GM23338 (cell line): ENCODE data around the gene KAT8. TPM values are rescaled to one million over a fixed set of nuclear protein-coding genes. Genes with fewer than 3 reads are reported as not detected.

Source experiments
- ATAC-seq: fragments of 200-7000 bp; cut with Tn5 transposase; 3 replicates; pipeline ENCODE4 v1.9.1; 2020
- DNase-seq: peaks from one replicate; pipeline ENCODE4 v3.0.0-alpha.2; 2015; ENCODE audit warnings: low spot score
- H2AFZ ChIP-seq: fragments of 200-600 bp; sonication (generic); 2 replicates; pipeline ENCODE4 v1.8.0; 2016; ENCODE audit warnings: antibody characterized with exemption, mild to moderate bottlenecking, moderate library complexity
- H3F3A ChIP-seq: fragments of 200-600 bp; sonication (generic); replicated peaks from 2 replicates; pipeline ENCODE4 v1.8.0; 2017; ENCODE audit warnings: antibody characterized with exemption, mixed run types, low read depth
- H3K27ac ChIP-seq: fragments of 200-600 bp; sonication (generic); 2 replicates; pipeline ENCODE4 v1.6.1; 2016; ENCODE audit warnings: low read depth
- H3K27me3 ChIP-seq: fragments of 200-600 bp; sonication (generic); 2 replicates; pipeline ENCODE4 v1.8.0; 2016; ENCODE audit warnings: mild to moderate bottlenecking, mixed run types, moderate library complexity; ENCODE audit not compliant: insufficient read depth
- H3K36me3 ChIP-seq: fragments of 200-600 bp; sonication (generic); 2 replicates; pipeline ENCODE4 v1.8.0; 2016; ENCODE audit warnings: mild to moderate bottlenecking; ENCODE audit not compliant: insufficient read depth
- H3K4me1 ChIP-seq: fragments of 200-600 bp; sonication (generic); 2 replicates; pipeline ENCODE4 v1.8.0; 2016; ENCODE audit warnings: mild to moderate bottlenecking, moderate library complexity; ENCODE audit not compliant: insufficient read depth
- H3K4me2 ChIP-seq: fragments of 200-600 bp; sonication (generic); 2 replicates; pipeline ENCODE4 v1.7.1; 2017; ENCODE audit warnings: mixed run types
- H3K4me3 ChIP-seq: fragments of 200-600 bp; sonication (generic); 2 replicates; pipeline ENCODE4 v1.6.1; 2016; ENCODE audit warnings: mixed run types
- H3K79me2 ChIP-seq: fragments of 200-600 bp; sonication (generic); replicated peaks from 2 replicates; pipeline ENCODE4 v1.8.0; 2017; ENCODE audit warnings: mild to moderate bottlenecking; ENCODE audit not compliant: insufficient read depth
- H3K9me2 ChIP-seq: fragments of 200-600 bp; sonication (generic); 2 replicates; pipeline ENCODE4 v1.8.0; 2017; ENCODE audit not compliant: insufficient read depth
- H4K20me1 ChIP-seq: fragments of 200-600 bp; sonication (generic); replicated peaks from 2 replicates; pipeline ENCODE4 v1.8.0; 2017; ENCODE audit warnings: mild to moderate bottlenecking; ENCODE audit not compliant: insufficient read depth
- H3K27ac Mint-ChIP-seq: 2 replicates; pipeline ENCODE4 v1.8.0; 2020; ENCODE audit warnings: inconsistent platforms, mild to moderate bottlenecking, moderate library complexity, mixed read lengths
- H3K27me3 Mint-ChIP-seq: 3 replicates; pipeline ENCODE4 v1.8.0; 2022; ENCODE audit warnings: low read depth, mild to moderate bottlenecking, moderate library complexity, mixed read lengths, inconsistent platforms; ENCODE audit not compliant: insufficient read depth, poor library complexity
- H3K36me3 Mint-ChIP-seq: 3 replicates; pipeline ENCODE4 v1.8.0; 2021; ENCODE audit warnings: low read depth, mild to moderate bottlenecking, inconsistent platforms, moderate library complexity, mixed read lengths
- H3K4me1 Mint-ChIP-seq: 3 replicates; pipeline ENCODE4 v1.8.0; 2020; ENCODE audit warnings: mild to moderate bottlenecking, inconsistent platforms, mixed read lengths
- H3K4me3 Mint-ChIP-seq: 3 replicates; pipeline ENCODE4 v1.8.0; 2021; ENCODE audit warnings: moderate library complexity, mild to moderate bottlenecking, inconsistent platforms, mixed read lengths
- H3K9me3 Mint-ChIP-seq: 3 replicates; pipeline ENCODE4 v1.8.0; 2020; ENCODE audit warnings: moderate library complexity, mild to moderate bottlenecking, inconsistent platforms, mixed read lengths
- CREB1 ChIP-seq: fragments of 250-450 bp; sonication (Bioruptor Pico); IDR thresholded peaks from 2 replicates; pipeline ENCODE4 v1.5.0; 2020; ENCODE audit warnings: low read depth, mild to moderate bottlenecking, moderate library complexity
- NANOG ChIP-seq: IDR thresholded peaks from 2 replicates; pipeline ENCODE4 v1.6.1; 2016; ENCODE audit warnings: antibody characterized with exemption, borderline replicate concordance
- POLR2AphosphoS5 ChIP-seq: IDR thresholded peaks from 2 replicates; pipeline ENCODE4 v1.6.1; 2016; ENCODE audit warnings: antibody characterized with exemption, low read depth
- STAT1 ChIP-seq: IDR thresholded peaks from one replicate; pipeline ENCODE4 v1.6.1; 2016; ENCODE audit warnings: antibody characterized with exemption; ENCODE audit not compliant: unreplicated experiment
- ZNF114 ChIP-seq: fragments of 250-450 bp; sonication (Bioruptor Pico); IDR thresholded peaks from 2 replicates; pipeline ENCODE4 v1.5.0; 2020; ENCODE audit warnings: mild to moderate bottlenecking, moderate library complexity
- polyA plus RNA-seq: library from polyadenylated mRNA; unstranded; fragments of >200 nt; fragmentation: Nextera tagmentation; extraction: Ambion mirVana; gene quantifications from 2 replicates; pipeline ENCODE4 v1.2.1, GENCODE V29; 2016
- total RNA-seq: library from RNA; depleted of rRNA; stranded (reverse); fragments of >200 nt; shearing (Covaris generic); gene quantifications from 2 replicates; pipeline ENCODE4 v1.2.3, GENCODE V29; 2014
- TF ChIP-seq, protein P1 (sequence below): IDR thresholded peaks from 2 replicates; pipeline ENCODE4 v1.6.1; 2016; ENCODE audit warnings: antibody characterized with exemption
- TF ChIP-seq, protein P2 (sequence below): IDR thresholded peaks from one replicate; pipeline ENCODE4 v1.6.1; 2018; ENCODE audit warnings: antibody characterized with exemption; ENCODE audit not compliant: unreplicated experiment

Gene KAT8
- total and polyA plus RNA-seq, 2 experiments from 2014 or later: 47.6 to 85.4 TPM

DNA sequence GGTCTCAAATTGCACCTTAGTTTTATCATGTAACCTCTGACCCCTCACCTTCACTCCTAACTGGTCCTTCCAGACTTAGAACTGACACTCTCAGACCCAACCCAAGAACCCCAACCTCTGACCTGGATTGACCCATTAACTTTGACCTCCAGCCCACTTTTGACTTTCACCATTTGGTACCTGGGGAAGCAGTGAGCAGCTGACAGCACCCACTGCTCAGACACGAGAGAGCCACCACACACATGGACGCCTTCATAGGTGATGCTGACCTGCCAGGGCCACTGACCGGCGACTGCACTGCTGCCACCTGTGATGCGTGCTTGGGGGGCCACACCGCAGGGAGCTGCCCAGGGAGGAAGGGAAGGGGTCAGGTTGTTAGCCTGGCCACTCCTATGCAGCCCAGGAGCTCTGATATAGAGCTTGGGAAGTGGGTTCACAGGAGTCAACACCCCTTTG, 15.6 kb downstream of the KAT8 start (continued):
- TF ChIP-seq POLR2AphosphoS5 (no peak), STAT1 (no peak), ZNF114 (CRISPR knock-in tag) (no peak), NANOG (no peak), CREB1 (CRISPR knock-in tag) (no peak)
- TF ChIP-seq, protein P1, sequence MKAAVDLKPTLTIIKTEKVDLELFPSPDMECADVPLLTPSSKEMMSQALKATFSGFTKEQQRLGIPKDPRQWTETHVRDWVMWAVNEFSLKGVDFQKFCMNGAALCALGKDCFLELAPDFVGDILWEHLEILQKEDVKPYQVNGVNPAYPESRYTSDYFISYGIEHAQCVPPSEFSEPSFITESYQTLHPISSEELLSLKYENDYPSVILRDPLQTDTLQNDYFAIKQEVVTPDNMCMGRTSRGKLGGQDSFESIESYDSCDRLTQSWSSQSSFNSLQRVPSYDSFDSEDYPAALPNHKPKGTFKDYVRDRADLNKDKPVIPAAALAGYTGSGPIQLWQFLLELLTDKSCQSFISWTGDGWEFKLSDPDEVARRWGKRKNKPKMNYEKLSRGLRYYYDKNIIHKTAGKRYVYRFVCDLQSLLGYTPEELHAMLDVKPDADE: no peak

DNA sequence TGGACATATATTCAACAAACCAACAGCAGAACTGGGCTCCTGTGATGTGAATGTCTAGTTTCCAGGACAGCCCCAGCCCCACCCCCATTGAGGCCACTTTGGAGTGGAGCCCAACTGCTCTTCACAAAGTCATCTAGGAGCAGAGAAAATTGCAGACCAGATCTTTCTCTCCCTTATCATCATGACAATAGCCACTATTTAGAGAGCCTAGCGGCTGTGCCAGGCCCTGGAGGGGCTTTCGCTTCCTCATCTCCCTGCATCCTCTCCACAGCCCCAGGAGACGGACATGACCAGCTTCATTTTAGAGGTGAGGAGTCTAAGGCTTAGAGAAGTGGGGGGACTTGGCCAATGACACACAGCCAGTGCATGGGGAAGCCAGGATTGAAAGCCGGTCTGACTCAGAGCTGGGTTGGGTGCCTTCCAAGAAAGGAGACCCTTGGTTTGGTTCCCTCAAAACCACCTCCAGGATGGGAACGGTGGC, 16.7 kb downstream of the KAT8 start:
- TF ChIP-seq, protein P2, sequence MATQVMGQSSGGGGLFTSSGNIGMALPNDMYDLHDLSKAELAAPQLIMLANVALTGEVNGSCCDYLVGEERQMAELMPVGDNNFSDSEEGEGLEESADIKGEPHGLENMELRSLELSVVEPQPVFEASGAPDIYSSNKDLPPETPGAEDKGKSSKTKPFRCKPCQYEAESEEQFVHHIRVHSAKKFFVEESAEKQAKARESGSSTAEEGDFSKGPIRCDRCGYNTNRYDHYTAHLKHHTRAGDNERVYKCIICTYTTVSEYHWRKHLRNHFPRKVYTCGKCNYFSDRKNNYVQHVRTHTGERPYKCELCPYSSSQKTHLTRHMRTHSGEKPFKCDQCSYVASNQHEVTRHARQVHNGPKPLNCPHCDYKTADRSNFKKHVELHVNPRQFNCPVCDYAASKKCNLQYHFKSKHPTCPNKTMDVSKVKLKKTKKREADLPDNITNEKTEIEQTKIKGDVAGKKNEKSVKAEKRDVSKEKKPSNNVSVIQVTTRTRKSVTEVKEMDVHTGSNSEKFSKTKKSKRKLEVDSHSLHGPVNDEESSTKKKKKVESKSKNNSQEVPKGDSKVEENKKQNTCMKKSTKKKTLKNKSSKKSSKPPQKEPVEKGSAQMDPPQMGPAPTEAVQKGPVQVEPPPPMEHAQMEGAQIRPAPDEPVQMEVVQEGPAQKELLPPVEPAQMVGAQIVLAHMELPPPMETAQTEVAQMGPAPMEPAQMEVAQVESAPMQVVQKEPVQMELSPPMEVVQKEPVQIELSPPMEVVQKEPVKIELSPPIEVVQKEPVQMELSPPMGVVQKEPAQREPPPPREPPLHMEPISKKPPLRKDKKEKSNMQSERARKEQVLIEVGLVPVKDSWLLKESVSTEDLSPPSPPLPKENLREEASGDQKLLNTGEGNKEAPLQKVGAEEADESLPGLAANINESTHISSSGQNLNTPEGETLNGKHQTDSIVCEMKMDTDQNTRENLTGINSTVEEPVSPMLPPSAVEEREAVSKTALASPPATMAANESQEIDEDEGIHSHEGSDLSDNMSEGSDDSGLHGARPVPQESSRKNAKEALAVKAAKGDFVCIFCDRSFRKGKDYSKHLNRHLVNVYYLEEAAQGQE: no peak
- peak; percentile 5; the same call in 1 of the 2 replicates for TF ChIP-seq POLR2AphosphoS5
- Histone ChIP-seq H3K4me3 (peak overlapping the region; percentile 94), H3K4me2 (peak overlapping the region; percentile 79), H3K4me1 (peaks cover 37% of the 10 kb centered on the region), H4K20me1 (no peaks in the 10 kb centered on the region; the same call in 1 of the 2 replicates), H2AFZ (no peak overlapping the region), H3F3A (peaks cover 3% of the 10 kb centered on the region; the same call in 1 of the 2 replicates), H3K27ac (peak overlapping the region; percentile 97), H3K27me3 (no peaks in the 10 kb centered on the region), H3K79me2 (peaks cover 8% of the 10 kb centered on the region; the same call in 1 of the 2 replicates), H3K9me2 (no peaks in the 10 kb centered on the region), H3K36me3 (peaks cover 9% of the 10 kb centered on the region)
- Mint-ChIP-seq H3K4me1 (peaks cover 67% of the 10 kb centered on the region), H3K9me3 (no peaks in the 10 kb centered on the region; the same call in 2 of the 3 replicates), H3K4me3 (peak overlapping the region; percentile 94), H3K27me3 (peaks cover 28% of the 10 kb centered on the region), H3K27ac (peak overlapping the region; percentile 98), H3K36me3 (peaks cover 37% of the 10 kb centered on the region)
- ATAC-seq (peak; percentile 5), DNase-seq (peak; percentile 61)
